DND-41 (cell line): ENCODE measurements around the gene SRGAP3.

Experiments
- ATAC-seq: fragments of 200-7000 bp; cut with Tn5 transposase; 3 replicates; pipeline ENCODE4 v1.9.1; 2021; ENCODE audit warnings: low read depth; ENCODE audit not compliant: insufficient read depth
- DNase-seq: peaks from one replicate; pipeline ENCODE4 v3.0.0-alpha.2; 2020
- H2AFZ ChIP-seq: 2 replicates; pipeline ENCODE4 v1.6.0; 2012; ENCODE audit warnings: low read depth, low read length
- H3K27ac ChIP-seq: 2 replicates; pipeline ENCODE4 v1.5.1; 2012; ENCODE audit warnings: low read length, inconsistent platforms
- H3K27me3 ChIP-seq: fragments of 200-600 bp; sonication (generic); 2 replicates; pipeline ENCODE4 v1.6.0; 2012; ENCODE audit warnings: low read length, mild to moderate bottlenecking, inconsistent platforms; ENCODE audit not compliant: insufficient read depth, poor library complexity
- H3K36me3 ChIP-seq: 2 replicates; pipeline ENCODE4 v1.5.1; 2012; ENCODE audit warnings: low read length, inconsistent platforms; ENCODE audit not compliant: insufficient read depth
- H3K4me1 ChIP-seq: 2 replicates; pipeline ENCODE4 v1.5.1; 2012; ENCODE audit warnings: mild to moderate bottlenecking, low read length; ENCODE audit not compliant: insufficient read depth
- H3K4me2 ChIP-seq: 2 replicates; pipeline ENCODE4 v1.6.0; 2012; ENCODE audit warnings: mild to moderate bottlenecking, moderate library complexity, low read length, inconsistent platforms; ENCODE audit not compliant: insufficient read depth
- H3K4me3 ChIP-seq, 2 experiments: fragments of 200-600 bp in 1 of 2; shearing (Covaris generic) in 1 of 2; 2 replicates each; pipeline ENCODE4 v1.5.1; 2012 to 2016; ENCODE audit warnings: inconsistent platforms in 2 of 2, low read length in 2 of 2, mild to moderate bottlenecking in 2 of 2, low read depth in 1 of 2, moderate library complexity in 1 of 2
- H3K79me2 ChIP-seq: 2 replicates; pipeline ENCODE4 v1.6.0; 2012; ENCODE audit warnings: low read length, inconsistent platforms; ENCODE audit not compliant: insufficient read depth
- H3K9ac ChIP-seq: 2 replicates; pipeline ENCODE4 v1.6.0; 2012; ENCODE audit warnings: low read depth, mild to moderate bottlenecking, inconsistent platforms, low read length, moderate library complexity
- H3K9me3 ChIP-seq: 2 replicates; pipeline ENCODE4 v1.5.1; 2012; ENCODE audit warnings: low read length, moderate library complexity, mild to moderate bottlenecking, inconsistent platforms; ENCODE audit not compliant: insufficient read depth, severe bottlenecking
- H4K20me1 ChIP-seq: 2 replicates; pipeline ENCODE4 v1.6.0; 2012; ENCODE audit warnings: low read length; ENCODE audit not compliant: insufficient read depth
- CTCF ChIP-seq: IDR thresholded peaks from 2 replicates; pipeline ENCODE4 v1.5.1; 2012; ENCODE audit warnings: borderline replicate concordance, low read length, moderate library complexity, mild to moderate bottlenecking; ENCODE audit not compliant: poor library complexity, severe bottlenecking; ENCODE audit errors: extremely low read depth
- EZH2 ChIP-seq: IDR thresholded peaks from 3 replicates; pipeline ENCODE4 v1.6.1; 2012; ENCODE audit warnings: borderline replicate concordance, low read depth, mild to moderate bottlenecking, moderate library complexity, low read length, inconsistent platforms; ENCODE audit not compliant: severe bottlenecking

Gene SRGAP3

GRCh38 chr3:9167222-9167621 is 82.2 kb downstream of the SRGAP3 start:
- ATAC-seq = no peak

GRCh38 chr3:9165421-9165820 is 84.0 kb downstream of the SRGAP3 start:
- no peaks in the 10 kb centered on the region for H3K27me3 ChIP-seq
- DNase-seq (no peak), ATAC-seq (no peak)
- no peak overlapping the region for H2AFZ ChIP-seq
- no peak overlapping the region for H3K4me2 ChIP-seq
- H3K9ac ChIP-seq = no peak overlapping the region
- H3K4me1 ChIP-seq = no peaks in the 10 kb centered on the region; the same call in 1 of the 2 replicates
- no peak overlapping the region for H3K27ac ChIP-seq
- no peak for TF ChIP-seq CTCF
- TF ChIP-seq EZH2 = no peak
- no peaks in the 10 kb centered on the region for H3K79me2 ChIP-seq
- no peaks in the 10 kb centered on the region for H3K9me3 ChIP-seq
- no peak overlapping the region for H3K4me3 ChIP-seq
- no peaks in the 10 kb centered on the region for H3K36me3 ChIP-seq
- no peaks in the 10 kb centered on the region for H4K20me1 ChIP-seq

More at GRCh38 chr3:9167222-9167621, 82.2 kb downstream of the SRGAP3 start:
- H3K4me3 ChIP-seq = no peak overlapping the region
- no peak overlapping the region for H3K27ac ChIP-seq
- no peaks in the 10 kb centered on the region for H3K9me3 ChIP-seq
- no peaks in the 10 kb centered on the region for H3K27me3 ChIP-seq
- no peaks in the 10 kb centered on the region for H3K79me2 ChIP-seq
- no peaks in the 10 kb centered on the region; the same call in 1 of the 2 replicates for H3K4me1 ChIP-seq
- no peak overlapping the region for H3K9ac ChIP-seq
- no peak overlapping the region for H3K4me2 ChIP-seq
- TF ChIP-seq CTCF = no peak
- no peak for TF ChIP-seq EZH2
- H4K20me1 ChIP-seq = no peaks in the 10 kb centered on the region
- no peak overlapping the region for H2AFZ ChIP-seq
- H3K36me3 ChIP-seq = no peaks in the 10 kb centered on the region
- no peak for DNase-seq

GRCh38 chr3:9163289-9163688 is 86.2 kb downstream of the SRGAP3 start:
- H4K20me1 ChIP-seq = no peaks in the 10 kb centered on the region
- no peaks in the 10 kb centered on the region for H3K36me3 ChIP-seq
- H3K9me3 ChIP-seq = no peaks in the 10 kb centered on the region
- H3K4me3 ChIP-seq = no peak overlapping the region
- no peak overlapping the region for H3K27ac ChIP-seq
- H3K4me1 ChIP-seq = no peaks in the 10 kb centered on the region
- H3K4me2 ChIP-seq = no peak overlapping the region
- H3K79me2 ChIP-seq = no peaks in the 10 kb centered on the region
- TF ChIP-seq CTCF (no peak), EZH2 (no peak)
- no peak overlapping the region for H2AFZ ChIP-seq
- no peak for ATAC-seq
- H3K27me3 ChIP-seq = no peaks in the 10 kb centered on the region
- no peak for DNase-seq
- H3K9ac ChIP-seq = no peak overlapping the region

GRCh38 chr3:9161811-9162210 is 87.6 kb downstream of the SRGAP3 start:
- no peak overlapping the region for H3K4me2 ChIP-seq
- no peak overlapping the region for H3K9ac ChIP-seq
- ATAC-seq (no peak), DNase-seq (no peak)
- no peak overlapping the region for H2AFZ ChIP-seq
- H3K27ac ChIP-seq = no peak overlapping the region
- TF ChIP-seq CTCF = no peak
- TF ChIP-seq EZH2 = no peak
- no peaks in the 10 kb centered on the region for H3K9me3 ChIP-seq
- H3K79me2 ChIP-seq = no peaks in the 10 kb centered on the region
- H4K20me1 ChIP-seq = no peaks in the 10 kb centered on the region
- H3K27me3 ChIP-seq = no peaks in the 10 kb centered on the region
- H3K36me3 ChIP-seq = no peaks in the 10 kb centered on the region
- no peak overlapping the region for H3K4me3 ChIP-seq
- no peaks in the 10 kb centered on the region for H3K4me1 ChIP-seq
